IPS DF 6.9 (cell line): ENCODE data around the gene NRBP1.
A peak's percentile ranks its signal among the peaks of the same experiment; 100 is the strongest.
"Not testable (repeated sequence)": the region's sequence is repeated elsewhere in the genome, so short reads cannot be mapped to it uniquely, and the experiment has no call there.

ENCODE experiments used
- DNase-seq: peaks from one replicate; pipeline ENCODE4 v3.0.0-alpha.2; 2013; ENCODE audit warnings: low read depth, low spot score
- H3K27ac ChIP-seq: one replicate; pipeline ENCODE4 v1.5.1; 2013; ENCODE audit warnings: low read length, control low read depth
- H3K27me3 ChIP-seq: 2 replicates; pipeline ENCODE4 v1.6.1; 2013; ENCODE audit warnings: mild to moderate bottlenecking, low read length; ENCODE audit not compliant: control insufficient read depth, insufficient read depth
- H3K36me3 ChIP-seq: 2 replicates; pipeline ENCODE4 v1.6.1; 2013; ENCODE audit warnings: low read length; ENCODE audit not compliant: control insufficient read depth, insufficient read depth
- H3K4me1 ChIP-seq: 2 replicates; pipeline ENCODE4 v1.6.1; 2013; ENCODE audit warnings: low read length; ENCODE audit not compliant: control insufficient read depth, insufficient read depth
- H3K4me3 ChIP-seq: 2 replicates; pipeline ENCODE4 v1.5.1; 2013; ENCODE audit warnings: mild to moderate bottlenecking, low read length
- H3K9me3 ChIP-seq: 2 replicates; pipeline ENCODE4 v1.6.1; 2013; ENCODE audit warnings: low read length, inconsistent platforms; ENCODE audit not compliant: control insufficient read depth, insufficient read depth
- WGBS: extraction: QIAGEN DNeasy Blood & Tissue Kit; methylation state at CpG from one replicate; pipeline ENCODE4 v1.1.7; 2013; ENCODE audit warnings: mixed read lengths, missing lambda C conversion rate; ENCODE audit not compliant: insufficient read length, insufficient coverage; 5-methylcytosine and 5-hydroxymethylcytosine counted together

NRBP1 gene

DNA sequence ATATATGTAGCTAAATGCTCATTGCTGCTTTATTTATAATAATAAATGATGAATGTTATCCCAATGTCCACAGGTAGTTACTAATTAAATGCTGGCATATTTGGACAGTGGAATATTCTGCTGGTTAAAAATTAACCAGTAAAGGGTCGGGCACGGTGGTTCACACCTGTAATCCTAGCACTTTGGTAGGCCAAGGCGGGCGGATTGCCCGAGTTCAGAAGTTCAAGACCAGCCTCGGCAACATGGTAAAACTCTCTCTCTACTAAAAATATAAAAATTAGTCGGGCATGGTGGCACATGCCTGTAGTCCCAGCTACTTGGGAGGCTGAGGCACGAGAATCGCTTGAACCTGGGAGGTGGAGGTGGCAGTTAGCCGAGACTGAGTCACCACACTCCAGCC lies 3.4 kb upstream of the NRBP1 start:
- not testable (repeated sequence) for H3K4me3 ChIP-seq, H3K4me1 ChIP-seq, H3K9me3 ChIP-seq, H3K36me3 ChIP-seq, DNase-seq, H3K27me3 ChIP-seq, H3K27ac ChIP-seq
- WGBS, result no CpG with 5 or more reads among the region's 10 CpGs

DNA sequence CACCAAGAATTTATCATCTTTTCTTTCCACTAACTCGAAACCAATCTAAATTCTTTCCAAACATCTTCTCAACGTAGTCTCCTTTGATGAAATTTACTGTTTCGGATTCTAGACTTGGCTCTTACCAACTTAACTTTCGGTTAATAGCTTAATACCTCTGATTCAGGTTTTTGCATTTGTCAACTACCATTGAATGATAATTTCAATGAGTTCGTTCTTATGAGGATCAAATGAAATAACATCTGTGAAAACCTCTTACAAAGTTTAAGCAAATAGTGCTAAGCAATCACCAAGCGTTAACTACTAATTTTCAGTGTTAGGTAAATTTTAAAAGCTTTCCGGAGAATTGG lies 593 bp upstream of the NRBP1 start:
- no peak overlapping the region for H3K27ac ChIP-seq
- H3K36me3 ChIP-seq, result no peaks in the 10 kb centered on the region; the same call in 1 of the 2 replicates
- no peaks in the 10 kb centered on the region for H3K27me3 ChIP-seq
- H3K4me1 ChIP-seq, result no peaks in the 10 kb centered on the region; the same call in 1 of the 2 replicates
- H3K4me3 ChIP-seq, result peak overlapping the region; percentile 79; the same call in 1 of the 2 replicates
- DNase-seq, result no peak
- 100% methylated on average over 3 of the region's 7 CpGs for WGBS
- H3K9me3 ChIP-seq, result no peaks in the 10 kb centered on the region

DNA sequence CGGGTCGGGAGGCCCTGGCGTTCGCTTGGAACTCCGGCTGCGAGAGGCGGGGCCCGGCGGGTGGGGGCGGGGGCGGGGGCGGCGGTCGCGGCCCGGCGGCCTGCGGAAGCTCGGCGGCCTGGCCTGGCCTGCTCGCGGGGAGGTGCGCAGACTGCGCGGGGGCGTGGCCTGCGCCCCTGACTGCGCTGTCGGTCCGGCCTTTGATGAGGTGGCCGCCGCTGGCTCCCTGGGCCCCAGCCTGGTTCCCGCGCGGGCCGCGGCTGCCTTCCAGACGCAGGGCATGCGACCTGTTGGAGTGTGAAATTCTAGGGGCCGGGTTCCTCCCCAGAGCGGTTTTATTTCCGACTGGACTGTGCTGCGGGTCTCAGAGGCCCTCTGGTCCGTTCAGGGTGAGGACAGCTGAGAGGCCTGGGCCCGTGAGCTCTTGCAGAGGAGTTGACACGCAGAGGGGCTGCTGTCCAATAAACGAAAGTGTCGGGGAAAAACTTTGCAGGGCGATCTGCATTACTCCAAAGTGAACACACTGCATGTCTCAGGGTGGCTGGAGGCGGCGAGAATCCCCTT lies 629 bp downstream of the NRBP1 start:
- no peak overlapping the region for H3K27ac ChIP-seq
- H3K27me3 ChIP-seq, result no peaks in the 10 kb centered on the region
- H3K4me3 ChIP-seq, result peak overlapping the region; percentile 79
- no peaks in the 10 kb centered on the region for H3K9me3 ChIP-seq
- peaks cover 6% of the 10 kb centered on the region for H3K36me3 ChIP-seq
- H3K4me1 ChIP-seq, result no peaks in the 10 kb centered on the region; the same call in 1 of the 2 replicates
- no CpG with 5 or more reads among the region's 51 CpGs for WGBS
- DNase-seq, result no peak

DNA sequence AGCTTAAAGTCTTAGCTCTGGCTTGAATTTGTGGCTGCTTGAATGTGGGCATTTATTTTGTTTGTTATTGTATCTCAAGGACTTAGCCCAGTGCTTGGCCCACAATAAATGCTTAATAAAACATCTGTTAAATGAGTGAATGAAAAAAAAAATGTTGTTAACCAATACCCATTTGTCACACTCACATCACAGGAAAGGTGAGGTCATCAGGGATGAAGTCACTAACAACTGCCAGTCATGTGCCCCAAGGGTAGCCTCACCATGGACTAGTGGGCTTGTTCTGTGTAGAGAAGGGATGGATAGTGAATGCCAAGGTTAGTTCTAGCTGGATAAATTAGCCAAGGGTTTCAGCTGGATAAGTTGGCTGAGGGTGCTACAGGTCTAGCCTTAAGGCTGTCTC lies 3.0 kb downstream of the NRBP1 start:
- Histone ChIP-seq H3K4me1 (no peaks in the 10 kb centered on the region; the same call in 1 of the 2 replicates), H3K27ac (no peak overlapping the region)

DNA sequence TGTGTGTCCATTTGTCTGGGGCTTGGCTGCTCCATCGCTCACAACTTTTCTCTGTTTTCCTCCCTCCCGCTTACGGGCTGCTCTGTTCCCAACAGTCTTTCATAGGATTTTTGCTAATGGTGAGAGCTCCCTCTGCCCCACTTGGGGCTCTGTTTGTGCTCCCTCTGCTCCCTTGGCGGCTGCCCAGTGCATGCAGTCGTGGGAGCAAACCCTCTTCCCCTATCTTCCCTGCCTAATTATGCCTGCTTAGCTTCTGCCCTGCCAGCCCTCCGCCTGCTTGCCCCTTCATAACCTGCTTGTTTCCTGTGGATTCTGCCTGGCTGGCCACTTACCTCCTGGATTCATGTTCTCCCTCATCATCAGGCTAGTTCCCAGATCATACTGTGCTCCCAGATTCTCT lies 7.2 kb downstream of the NRBP1 start:
- Histone ChIP-seq H3K27ac (no peak overlapping the region), H3K36me3 (peaks cover 23% of the 10 kb centered on the region), H3K4me3 (no peak overlapping the region), H3K9me3 (no peaks in the 10 kb centered on the region), H3K27me3 (no peaks in the 10 kb centered on the region), H3K4me1 (no peaks in the 10 kb centered on the region)
- no CpG with 5 or more reads among the region's 6 CpGs for WGBS
- no peak for DNase-seq

More for the DNA sequence above, 3.0 kb downstream of the NRBP1 start:
- Histone ChIP-seq H3K36me3 (peaks cover 17% of the 10 kb centered on the region), H3K4me3 (no peak overlapping the region), H3K27me3 (no peaks in the 10 kb centered on the region), H3K9me3 (no peaks in the 10 kb centered on the region)
- no peak for DNase-seq

DNA sequence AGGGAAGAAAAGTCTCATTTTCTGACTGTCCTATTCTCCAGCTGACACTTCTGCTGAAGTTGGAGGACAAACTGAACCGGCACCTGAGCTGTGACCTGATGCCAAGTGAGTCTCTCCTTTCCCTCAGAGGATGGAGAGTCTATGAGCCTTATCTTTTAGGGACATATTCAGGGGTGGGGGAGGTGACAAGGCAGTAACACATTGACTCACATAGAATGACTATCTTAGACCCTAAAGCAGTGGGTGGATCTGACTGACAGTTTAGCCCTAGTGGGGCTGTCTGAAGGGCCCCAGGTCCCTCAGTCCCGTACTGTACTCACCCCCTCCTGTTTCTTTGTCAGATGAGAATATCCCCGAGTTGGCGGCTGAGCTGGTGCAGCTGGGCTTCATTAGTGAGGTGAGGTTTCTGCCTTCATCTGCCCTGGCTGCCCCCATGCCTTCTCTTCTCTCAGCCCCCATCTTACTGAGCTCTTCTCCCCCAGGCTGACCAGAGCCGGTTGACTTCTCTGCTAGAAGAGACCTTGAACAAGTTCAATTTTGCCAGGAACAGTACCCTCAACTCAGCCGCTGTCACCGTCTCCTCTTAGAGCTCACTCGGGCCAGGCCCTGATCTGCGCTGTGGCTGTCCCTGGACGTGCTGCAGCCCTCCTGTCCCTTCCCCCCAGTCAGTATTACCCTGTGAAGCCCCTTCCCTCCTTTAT lies 12.9 kb downstream of the NRBP1 start:
- no CpG with 5 or more reads among the region's 10 CpGs for WGBS
- H3K4me3 ChIP-seq, result no peak overlapping the region
- H3K27ac ChIP-seq, result no peak overlapping the region
- H3K9me3 ChIP-seq, result no peaks in the 10 kb centered on the region
- H3K36me3 ChIP-seq, result peaks cover 11% of the 10 kb centered on the region
- 0 out of 2 replicates have a peak, but pooled peaks cover 2% of the 10 kb centered on the region for H3K4me1 ChIP-seq
- H3K27me3 ChIP-seq, result no peaks in the 10 kb centered on the region
- no peak for DNase-seq

DNA sequence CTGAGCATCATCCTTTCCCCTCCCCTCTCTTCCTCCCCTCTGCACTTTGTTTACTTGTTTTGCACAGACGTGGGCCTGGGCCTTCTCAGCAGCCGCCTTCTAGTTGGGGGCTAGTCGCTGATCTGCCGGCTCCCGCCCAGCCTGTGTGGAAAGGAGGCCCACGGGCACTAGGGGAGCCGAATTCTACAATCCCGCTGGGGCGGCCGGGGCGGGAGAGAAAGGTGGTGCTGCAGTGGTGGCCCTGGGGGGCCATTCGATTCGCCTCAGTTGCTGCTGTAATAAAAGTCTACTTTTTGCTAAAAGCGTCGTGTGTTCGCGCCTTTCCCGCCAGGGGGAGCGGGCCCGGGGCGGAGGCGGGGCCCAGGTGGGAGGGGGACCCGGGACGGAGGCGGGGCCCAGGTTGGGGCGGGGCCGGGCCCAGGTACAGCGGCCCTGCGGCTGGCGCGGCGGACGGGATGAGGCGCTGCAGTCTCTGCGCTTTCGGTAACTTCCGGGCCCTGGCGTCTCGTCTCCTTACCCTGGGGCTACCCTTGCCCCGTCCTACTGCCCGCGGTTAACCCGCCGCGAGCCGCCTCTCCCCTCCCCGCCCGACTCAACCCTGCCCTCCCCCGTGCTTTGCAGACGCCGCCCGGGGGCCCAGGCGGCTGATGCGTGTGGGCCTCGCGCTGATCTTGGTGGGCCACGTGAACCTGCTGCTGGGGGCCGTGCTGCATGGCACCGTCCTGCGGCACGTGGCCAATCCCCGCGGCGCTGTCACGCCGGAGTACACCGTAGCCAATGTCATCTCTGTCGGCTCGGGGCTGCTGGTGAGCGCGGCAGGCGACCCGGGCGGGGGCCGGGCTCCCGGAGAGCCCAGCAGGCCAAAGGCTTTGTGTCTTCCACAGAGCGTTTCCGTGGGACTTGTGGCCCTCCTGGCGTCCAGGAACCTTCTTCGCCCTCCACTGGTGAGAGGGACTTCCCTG lies 13.8 kb downstream of the NRBP1 start, which contains the start of gene KRTCAP3:
TSS of gene KRTCAP3 (plus strand) at position 424 of the 962 bp plus-strand sequence. CDS start at position 456, 32 bp downstream.
- peak within 1 kb of the TSS; percentile 50 for H3K4me3 ChIP-seq
- 0 out of 2 replicates have a peak, but pooled peaks cover 2% of the 10 kb centered on the region for H3K4me1 ChIP-seq
- H3K27me3 ChIP-seq, result no peaks in the 10 kb centered on the region
- peaks cover 7% of the 10 kb centered on the region for H3K36me3 ChIP-seq
- WGBS, result no CpG with 5 or more reads among the region's 80 CpGs
- no peak within 1 kb of the TSS for H3K27ac ChIP-seq
- peak; percentile 54 for DNase-seq
- no peaks in the 10 kb centered on the region for H3K9me3 ChIP-seq

DNA sequence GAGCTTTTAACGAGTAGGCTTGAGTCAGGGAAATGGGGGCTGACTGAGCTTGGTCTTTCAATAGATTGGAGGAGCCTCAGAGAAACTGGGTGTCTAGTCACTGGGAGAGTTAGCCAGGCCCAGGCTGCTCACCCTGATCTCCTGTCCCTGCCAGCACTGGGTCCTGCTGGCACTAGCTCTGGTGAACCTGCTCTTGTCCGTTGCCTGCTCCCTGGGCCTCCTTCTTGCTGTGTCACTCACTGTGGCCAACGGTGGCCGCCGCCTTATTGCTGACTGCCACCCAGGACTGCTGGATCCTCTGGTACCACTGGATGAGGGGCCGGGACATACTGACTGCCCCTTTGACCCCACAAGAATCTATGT lies 14.5 kb downstream of the NRBP1 start:
- no peak for DNase-seq
- no peak overlapping the region for H3K27ac ChIP-seq
- H3K36me3 ChIP-seq, result peaks cover 7% of the 10 kb centered on the region
- peak overlapping the region; percentile 50; the same call in 1 of the 2 replicates for H3K4me3 ChIP-seq
- H3K9me3 ChIP-seq, result no peaks in the 10 kb centered on the region
- WGBS, result no CpG with 5 or more reads among the region's 6 CpGs
- H3K27me3 ChIP-seq, result no peaks in the 10 kb centered on the region
- 0 out of 2 replicates have a peak, but pooled peaks cover 2% of the 10 kb centered on the region for H3K4me1 ChIP-seq

DNA sequence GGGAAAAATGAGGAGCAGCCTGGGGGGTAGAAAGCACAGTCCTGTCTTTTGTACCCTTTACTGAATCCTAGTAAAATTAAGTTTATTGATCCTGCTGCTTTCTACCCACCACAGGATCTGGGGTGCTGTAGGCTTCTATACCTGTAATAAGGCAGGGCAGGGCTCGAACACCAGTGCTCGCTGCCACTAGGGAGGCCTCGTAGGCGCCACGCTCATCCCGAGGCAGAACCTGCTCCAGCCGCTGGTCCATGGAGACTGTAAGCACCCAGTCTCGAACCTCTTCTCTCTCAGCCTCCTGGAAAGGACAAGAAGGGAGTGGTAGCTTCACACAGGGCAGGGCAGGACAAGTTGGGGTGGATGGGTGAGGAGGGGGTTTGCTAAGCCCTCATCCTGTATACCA lies 16.7 kb downstream of the NRBP1 start:
- Histone ChIP-seq H3K27me3 (no peaks in the 10 kb centered on the region), H3K27ac (no peak overlapping the region), H3K4me1 (0 out of 2 replicates have a peak, but pooled peaks cover 2% of the 10 kb centered on the region), H3K9me3 (no peaks in the 10 kb centered on the region), H3K36me3 (peaks cover 7% of the 10 kb centered on the region), H3K4me3 (no peak overlapping the region)
- DNase-seq, result no peak
- WGBS, result no CpG with 5 or more reads among the region's 8 CpGs

DNA sequence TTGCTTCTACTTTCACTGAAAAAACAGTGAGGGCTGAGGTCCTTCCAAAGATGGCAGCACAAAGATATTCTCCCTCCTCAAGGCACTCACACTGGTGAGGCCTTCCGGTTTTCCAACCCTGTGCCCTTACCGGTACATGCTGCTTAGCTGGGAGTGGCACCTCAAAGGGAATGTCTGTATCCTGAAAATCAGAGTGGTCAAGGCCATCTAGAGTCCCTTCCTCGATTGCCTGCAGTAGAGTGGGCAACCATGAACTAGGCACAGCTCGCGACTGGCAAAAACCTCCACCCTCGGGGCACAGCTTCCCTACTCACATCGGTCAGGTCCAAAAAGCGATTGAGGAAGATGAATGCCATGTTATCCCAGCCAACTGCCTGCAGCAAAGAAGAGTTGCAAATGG lies 17.2 kb downstream of the NRBP1 start:
- H3K27ac ChIP-seq, result no peak overlapping the region
- no CpG with 5 or more reads among the region's 8 CpGs for WGBS
- no peak overlapping the region for H3K4me3 ChIP-seq
- 0 out of 2 replicates have a peak, but pooled peaks cover 2% of the 10 kb centered on the region for H3K4me1 ChIP-seq
- no peak for DNase-seq
- H3K36me3 ChIP-seq, result peaks cover 6% of the 10 kb centered on the region
- no peaks in the 10 kb centered on the region for H3K27me3 ChIP-seq
- H3K9me3 ChIP-seq, result no peaks in the 10 kb centered on the region
